IMR-90 (cell line): ENCODE measurements around the gene USP33. TPM values are rescaled to one million over a fixed set of nuclear protein-coding genes. Genes with fewer than 3 reads are reported as not detected.

Experiments
- ATAC-seq: fragments of 200-7000 bp; cut with Tn5 transposase; 2 replicates; pipeline ENCODE4 v1.9.1; 2020; ENCODE audit warnings: low read depth, mild to moderate bottlenecking, moderate library complexity
- BruUV-seq: library from RNA; stranded (reverse); fragments of 400-500 nt; replicated peaks from 2 replicates; lab custom pipeline; 2021; lab: Mats Ljungman, UMichigan
- CTCF ChIA-PET: fragments of 300-600 bp; formaldehyde crosslinking; extraction: SDS; loops from one replicate; lab custom pipeline; 2021; ENCODE audit warnings: antibody characterized with exemption; lab: Yijun Ruan, JAX
- POLR2A ChIA-PET: fragments of 300-600 bp; sonication (Branson Sonifier 250); formaldehyde crosslinking; loops from one replicate; lab custom pipeline; 2022; ENCODE audit warnings: antibody characterized with exemption; ENCODE audit not compliant: unreplicated experiment; lab: Charles Lee
- DNase-seq: peaks from one replicate; pipeline ENCODE4 v3.0.0; 2013
- H2AFZ ChIP-seq: replicated peaks from 2 replicates; pipeline ENCODE3; 2013; ENCODE audit warnings: low read length, mild to moderate bottlenecking; ENCODE audit not compliant: poor library complexity
- H2AK5ac ChIP-seq: 2 replicates; pipeline ENCODE4 v1.6.1; 2013; ENCODE audit warnings: low read depth, low read length, inconsistent platforms
- H2AK9ac ChIP-seq: replicated peaks from 2 replicates; pipeline ENCODE3; 2013; ENCODE audit warnings: mild to moderate bottlenecking, low read depth, low read length, moderate library complexity; ENCODE audit not compliant: poor library complexity
- H2BK120ac ChIP-seq: 2 replicates; pipeline ENCODE4 v1.6.1; 2013; ENCODE audit warnings: low read depth, low read length, inconsistent platforms
- H2BK15ac ChIP-seq: 3 replicates; pipeline ENCODE4 v1.6.1; 2013; ENCODE audit warnings: low read depth, low read length, inconsistent platforms
- H2BK20ac ChIP-seq: 2 replicates; pipeline ENCODE4 v1.6.1; 2013; ENCODE audit warnings: low read depth, mild to moderate bottlenecking, inconsistent platforms, low read length, moderate library complexity
- H2BK5ac ChIP-seq: 2 replicates; pipeline ENCODE4 v1.6.1; 2013; ENCODE audit warnings: mild to moderate bottlenecking, low read depth, low read length, inconsistent platforms; ENCODE audit not compliant: poor library complexity, severe bottlenecking
- H3K14ac ChIP-seq: replicated peaks from 2 replicates; pipeline ENCODE4 v1.6.1; 2013; ENCODE audit warnings: low read depth, low read length, inconsistent platforms
- H3K18ac ChIP-seq: 2 replicates; pipeline ENCODE4 v1.6.1; 2013; ENCODE audit warnings: low read depth, low read length, control low read depth
- H3K23ac ChIP-seq: 2 replicates; pipeline ENCODE4 v1.6.1; 2013; ENCODE audit warnings: low read depth, low read length, inconsistent platforms
- H3K27ac ChIP-seq: 2 replicates; pipeline ENCODE4 v1.5.1; 2013; ENCODE audit warnings: mild to moderate bottlenecking, control low read depth, low read length; ENCODE audit not compliant: insufficient read depth
- H3K27me3 ChIP-seq: 2 replicates; pipeline ENCODE4 v1.6.1; 2013; ENCODE audit warnings: low read length; ENCODE audit not compliant: control insufficient read depth, insufficient read depth
- H3K36me3 ChIP-seq: 2 replicates; pipeline ENCODE4 v1.6.1; 2013; ENCODE audit warnings: low read length, mixed read lengths; ENCODE audit not compliant: control insufficient read depth, insufficient read depth
- H3K4ac ChIP-seq: 2 replicates; pipeline ENCODE4 v1.6.1; 2013; ENCODE audit warnings: low read depth, low read length, inconsistent platforms
- H3K4me1 ChIP-seq: 2 replicates; pipeline ENCODE4 v1.6.1; 2013; ENCODE audit warnings: low read length, mixed read lengths; ENCODE audit not compliant: control insufficient read depth, insufficient read depth
- H3K4me2 ChIP-seq: 2 replicates; pipeline ENCODE4 v1.6.1; 2013; ENCODE audit warnings: low read depth, mild to moderate bottlenecking, control low read depth, low read length, moderate library complexity
- H3K4me3 ChIP-seq: 2 replicates; pipeline ENCODE4 v1.5.1; 2013; ENCODE audit warnings: low read depth, mild to moderate bottlenecking, control low read depth, low read length, moderate library complexity; ENCODE audit not compliant: insufficient read depth
- H3K56ac ChIP-seq: 2 replicates; pipeline ENCODE4 v1.6.1; 2013; ENCODE audit warnings: low read length, inconsistent platforms; ENCODE audit not compliant: insufficient read depth; ENCODE audit errors: extremely low read depth
- H3K79me1 ChIP-seq, 2 experiments: 2 replicates each; pipeline ENCODE4 v1.6.1; 2013; ENCODE audit warnings: low read length in 2 of 2, inconsistent platforms in 1 of 2, low read depth in 1 of 2
- H3K9ac ChIP-seq: 2 replicates; pipeline ENCODE4 v1.6.1; 2013; ENCODE audit warnings: low read depth, low read length, control low read depth
- H3K9me1 ChIP-seq: 2 replicates; pipeline ENCODE4 v1.6.1; 2013; ENCODE audit warnings: low read length, inconsistent platforms; ENCODE audit not compliant: insufficient read depth
- H3K9me3 ChIP-seq: 2 replicates; pipeline ENCODE4 v1.6.1; 2013; ENCODE audit warnings: low read length; ENCODE audit not compliant: control insufficient read depth, insufficient read depth
- H4K20me1 ChIP-seq: 2 replicates; pipeline ENCODE4 v1.6.1; 2013; ENCODE audit warnings: low read length, inconsistent platforms; ENCODE audit not compliant: insufficient read depth
- H4K5ac ChIP-seq: 2 replicates; pipeline ENCODE4 v1.6.1; 2013; ENCODE audit warnings: mild to moderate bottlenecking, low read depth, low read length, control low read depth
- H4K8ac ChIP-seq, 2 experiments: 2 replicates each; pipeline ENCODE4 v1.6.1; 2013; ENCODE audit warnings: low read depth in 2 of 2, low read length in 2 of 2, control low read depth in 1 of 2, inconsistent platforms in 1 of 2
- H4K91ac ChIP-seq: 2 replicates; pipeline ENCODE4 v1.6.1; 2013; ENCODE audit warnings: low read depth, low read length, inconsistent platforms; ENCODE audit not compliant: insufficient read depth
- CTCF ChIP-seq: conservative IDR thresholded peaks from 2 replicates; pipeline ENCODE4 v1.5.1; 2012; ENCODE audit warnings: mild to moderate bottlenecking, low read depth, low read length, improper control_type of control experiment
- NFE2L2 ChIP-seq: fragments of 150-350 bp; IDR thresholded peaks from 2 replicates; pipeline ENCODE4 v1.6.1; 2016; ENCODE audit warnings: low read depth, mild to moderate bottlenecking, low read length
- RAD21 ChIP-seq: IDR thresholded peaks from 2 replicates; pipeline ENCODE4 v1.6.1; 2012; ENCODE audit warnings: low read length, improper control_type of control experiment
- RFX5 ChIP-seq: IDR thresholded peaks from 2 replicates; pipeline ENCODE4 v1.8.0; 2012; ENCODE audit warnings: low read depth, mild to moderate bottlenecking, low read length, moderate library complexity
- WGBS, 2 experiments: methylation state at CpG; one replicate each; pipeline versions ENCODE4 v1.1.5 to v1.1.7; 2013; ENCODE audit warnings: missing lambda C conversion rate in 2 of 2; ENCODE audit not compliant: insufficient read length in 1 of 2; ENCODE audit errors: extremely low coverage in 2 of 2; 5-methylcytosine and 5-hydroxymethylcytosine counted together
- dilution Hi-C: fragments of 300-500 bp; cut with HindIII; formaldehyde crosslinking; loops from one replicate; pipeline ENCODE4 v1.14.3; 2018; ENCODE audit warnings: low sequenced_read_pairs; ENCODE audit not compliant: unreplicated experiment
- in situ Hi-C: fragments of 300-500 bp; cut with MboI; formaldehyde crosslinking; loops from 3 replicates; pipeline ENCODE4 v1.14.3; 2019; ENCODE audit warnings: low sequenced_read_pairs, inconsistent platforms, mixed read lengths
- intact Hi-C: fragments of 100-400 bp; cut with micrococcal nuclease; formaldehyde crosslinking; loops from 2 replicates; pipeline ENCODE4 v1.10.0; 2022
- polyA plus RNA-seq, 3 experiments: library from polyadenylated mRNA; depleted of rRNA; stranded (reverse); fragments of >200 nt; gene quantifications; 2 replicates each; pipeline ENCODE4 v1.2.3, GENCODE V29; 2012; ENCODE audit warnings: low replicate concordance in 1 of 3
- total RNA-seq: library from RNA; depleted of rRNA; stranded (reverse); fragments of >200 nt; gene quantifications from 2 replicates; pipeline ENCODE4 v1.2.3, GENCODE V29; 2012

Gene USP33
- total and polyA plus RNA-seq, 2 of the 4 experiments (the other 2 are of a cell fraction), result 33.7 to 64.5 TPM

DNA sequence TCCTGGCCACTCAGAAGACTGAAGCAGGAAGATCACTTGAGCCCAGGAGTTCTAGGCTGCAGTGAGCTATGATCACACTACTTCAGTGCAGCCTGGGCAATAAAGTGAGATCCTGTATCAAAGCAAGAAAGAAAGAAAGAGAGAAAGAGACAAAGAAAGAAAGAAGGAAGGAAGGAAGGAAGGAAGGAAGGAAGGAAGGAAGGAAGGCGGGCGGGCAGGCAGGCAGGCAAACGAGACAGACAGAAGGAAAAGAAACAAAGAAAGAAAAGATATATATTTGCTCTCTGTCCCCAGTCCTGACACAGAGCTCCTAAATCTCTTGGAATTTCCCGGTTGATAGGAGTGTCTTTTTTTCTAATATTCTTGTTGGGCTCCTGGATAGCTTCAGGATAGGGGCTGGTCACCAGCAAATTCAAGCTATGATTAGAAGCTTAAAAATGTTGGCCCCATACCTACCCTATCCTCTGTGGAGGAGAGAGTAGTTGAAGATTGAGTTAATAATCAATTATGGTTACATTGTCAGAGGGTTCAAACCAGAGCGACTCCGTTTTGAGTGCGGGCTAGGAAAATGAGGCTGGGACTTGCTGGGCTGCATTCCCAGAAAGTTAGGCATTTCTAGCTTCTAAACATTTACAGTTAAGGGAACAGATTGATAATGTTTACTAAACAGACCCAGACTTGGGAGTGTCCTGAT is 16.5 kb upstream of the USP33 start:
- Histone ChIP-seq H3K27ac (no peak overlapping the region), H4K91ac (no peak overlapping the region), H2BK15ac (no peak overlapping the region), H3K4me3 (no peak overlapping the region), H3K4ac (no peak overlapping the region; the same call in 1 of the 2 replicates), H4K5ac (no peak overlapping the region), H2AK9ac (no peak overlapping the region), H3K14ac (no peak overlapping the region), H4K20me1 (no peaks in the 10 kb centered on the region), H3K9me1 (no peaks in the 10 kb centered on the region; the same call in 1 of the 2 replicates), H3K9me3 (no peaks in the 10 kb centered on the region), H3K36me3 (no peaks in the 10 kb centered on the region), H3K79me1 (peaks cover 5 to 6% of the 10 kb centered on the region in 2 experiments; a peak in 1 of 4 replicates), H3K4me2 (peak overlapping the region; percentile 43; the same call in 1 of the 2 replicates), H2BK5ac (no peak overlapping the region), H2BK20ac (no peak overlapping the region), H3K23ac (no peak overlapping the region), H3K9ac (no peak overlapping the region), H3K18ac (no peak overlapping the region), H3K56ac (no peak overlapping the region), H2AFZ (no peak overlapping the region), H4K8ac (no peak overlapping the region), H3K27me3 (no peaks in the 10 kb centered on the region), H2BK120ac (no peak overlapping the region), H3K4me1 (peaks cover 4% of the 10 kb centered on the region; the same call in 1 of the 2 replicates), H2AK5ac (no peak overlapping the region)
- POLR2A ChIA-PET, result no interaction called here
- no CpG with 5 or more reads among the region's 7 CpGs for WGBS, 2 experiments
- dilution Hi-C loops (no loop called here), intact Hi-C loops (no loop called here), in situ Hi-C loops (no loop called here)
- CTCF ChIA-PET, result interaction anchor here (0.6 to 1.4 kb wide), 2 partner anchors 8 to 34 kb away, joined by 4 to 6 read pairs; no protein-coding TSS in a partner anchor
- peak; percentile 7; the same call in 1 of the 2 replicates for ATAC-seq
- no TSS peak for BruUV-seq
- TF ChIP-seq RAD21 (no peak), RFX5 (no peak), NFE2L2 (no peak), CTCF (no peak)
- DNase-seq, result peak; percentile 6
